Measurements from ENCODE around the gene SLC38A7. TPM values are rescaled to one million over a fixed set of nuclear protein-coding genes. Genes with fewer than 3 reads are reported as not detected.

Gene SLC38A7
- total and polyA plus RNA-seq, 2 of the 13 experiments (the other 11 are each of a cell fraction or from before 2014, with no cell fraction given) = 13.2 to 14.1 TPM

DNA sequence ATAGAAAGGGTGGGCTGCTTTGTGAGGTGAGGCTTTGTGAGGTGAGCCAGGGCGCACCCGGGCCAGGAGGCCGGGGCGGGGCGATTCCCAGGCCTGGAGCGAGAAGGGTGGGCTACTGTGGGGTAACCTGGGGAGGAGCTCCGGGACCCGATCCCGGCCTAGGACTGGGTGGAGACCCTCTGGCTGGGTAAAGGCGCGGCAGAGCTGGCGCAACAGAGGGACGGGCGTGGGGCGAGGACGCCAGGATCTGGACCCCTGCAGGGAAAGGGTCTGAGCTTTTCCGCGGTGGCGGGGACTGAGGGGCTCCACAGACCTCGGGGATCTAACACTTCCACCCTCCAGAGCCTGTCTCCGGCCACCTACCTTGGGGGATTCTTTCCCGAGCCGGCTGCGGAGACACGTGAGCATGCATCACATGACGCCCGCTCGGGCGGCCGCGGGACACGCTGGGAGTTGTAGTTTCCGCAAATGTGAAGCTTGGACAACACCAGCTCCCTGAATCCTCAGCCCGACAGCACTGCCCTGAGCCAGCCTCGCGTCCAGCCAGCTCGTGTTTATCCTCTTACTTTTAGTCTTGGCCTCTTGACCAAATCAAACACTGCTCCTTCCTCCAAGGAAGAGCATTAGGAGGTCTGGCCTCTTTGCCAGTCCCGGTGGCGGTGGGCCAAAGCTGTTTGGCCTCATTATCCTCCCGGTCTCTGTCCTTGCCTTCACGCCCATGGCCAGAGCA, at the start of gene SLC38A7 (continued):
- peak; percentile 2; the same call in 1 of the 2 replicates for TF ChIP-seq STAG1 (CRISPR knock-in tag; IDR thresholded peaks at IDR 0.05)
- peak; percentile 70 for TF ChIP-seq PHF5A (CRISPR knock-in tag; IDR thresholded peaks at IDR 0.05; ENCODE audit: low read depth, unreplicated experiment)
- TF ChIP-seq, protein P1, sequence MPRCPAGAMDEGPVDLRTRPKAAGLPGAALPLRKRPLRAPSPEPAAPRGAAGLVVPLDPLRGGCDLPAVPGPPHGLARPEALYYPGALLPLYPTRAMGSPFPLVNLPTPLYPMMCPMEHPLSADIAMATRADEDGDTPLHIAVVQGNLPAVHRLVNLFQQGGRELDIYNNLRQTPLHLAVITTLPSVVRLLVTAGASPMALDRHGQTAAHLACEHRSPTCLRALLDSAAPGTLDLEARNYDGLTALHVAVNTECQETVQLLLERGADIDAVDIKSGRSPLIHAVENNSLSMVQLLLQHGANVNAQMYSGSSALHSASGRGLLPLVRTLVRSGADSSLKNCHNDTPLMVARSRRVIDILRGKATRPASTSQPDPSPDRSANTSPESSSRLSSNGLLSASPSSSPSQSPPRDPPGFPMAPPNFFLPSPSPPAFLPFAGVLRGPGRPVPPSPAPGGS (CRISPR knock-in tag; IDR thresholded peaks at IDR 0.05) = peak; percentile 35; the same call in 1 of the 2 replicates
- peak; percentile 43; the same call in 1 of the 2 replicates for TF ChIP-seq HNF1A (IDR thresholded peaks at IDR 0.05; ENCODE audit: low read depth)
- TF ChIP-seq HNF1A (CRISPR knock-in tag; IDR thresholded peaks at IDR 0.05; ENCODE audit: borderline replicate concordance) = peak; percentile 50; the same call in 1 of the 2 replicates
- peak; percentile 69 for TF ChIP-seq IKZF5 (CRISPR knock-in tag; IDR thresholded peaks at IDR 0.05)
- TF ChIP-seq ZNF143 (CRISPR knock-in tag; IDR thresholded peaks at IDR 0.05) = peak; percentile 99
- no peak for TF ChIP-seq GLI4 (CRISPR knock-in tag; IDR thresholded peaks at IDR 0.05; ENCODE audit: borderline replicate concordance)
- TF ChIP-seq ZNF431 (CRISPR knock-in tag; IDR thresholded peaks at IDR 0.05; ENCODE audit: borderline replicate concordance, low read depth) = no peak
- TF ChIP-seq, protein P2, sequence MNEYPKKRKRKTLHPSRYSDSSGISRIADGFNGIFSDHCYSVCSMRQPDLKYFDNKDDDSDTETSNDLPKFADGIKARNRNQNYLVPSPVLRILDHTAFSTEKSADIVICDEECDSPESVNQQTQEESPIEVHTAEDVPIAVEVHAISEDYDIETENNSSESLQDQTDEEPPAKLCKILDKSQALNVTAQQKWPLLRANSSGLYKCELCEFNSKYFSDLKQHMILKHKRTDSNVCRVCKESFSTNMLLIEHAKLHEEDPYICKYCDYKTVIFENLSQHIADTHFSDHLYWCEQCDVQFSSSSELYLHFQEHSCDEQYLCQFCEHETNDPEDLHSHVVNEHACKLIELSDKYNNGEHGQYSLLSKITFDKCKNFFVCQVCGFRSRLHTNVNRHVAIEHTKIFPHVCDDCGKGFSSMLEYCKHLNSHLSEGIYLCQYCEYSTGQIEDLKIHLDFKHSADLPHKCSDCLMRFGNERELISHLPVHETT (CRISPR knock-in tag; conservative IDR thresholded peaks at IDR 0.05) = no peak
- 0 out of 2 replicates have a peak, but pooled peaks have one; percentile 38 for TF ChIP-seq MLXIP (CRISPR knock-in tag; IDR thresholded peaks at IDR 0.05; ENCODE audit: borderline replicate concordance)
- no peak for TF ChIP-seq CHD2 (IDR thresholded peaks at IDR 0.05; ENCODE audit: low read depth, low read length)
- TF ChIP-seq ZNF484 (CRISPR knock-in tag; IDR thresholded peaks at IDR 0.05; ENCODE audit: borderline replicate concordance, low read depth) = no peak
- TF ChIP-seq PTBP1 (IDR thresholded peaks at IDR 0.05; ENCODE audit: low read depth, low read length, poor library complexity, severe bottlenecking) = peak; percentile 44
- no peak; the same call in 1 of the 2 replicates for TF ChIP-seq RAD21 (CRISPR knock-in tag; IDR thresholded peaks at IDR 0.05)

Measured in HepG2 (cell line).